ENCODE results near the gene TSPO. TPM values are rescaled to one million over a fixed set of nuclear protein-coding genes. Genes with fewer than 3 reads are reported as not detected.

The TSPO gene
- total and polyA plus RNA-seq, 9 of the 15 experiments (the other 6 are each of a cell fraction or from before 2014, with no cell fraction given), result 4.9 to 126 (median 25.3) TPM

DNA sequence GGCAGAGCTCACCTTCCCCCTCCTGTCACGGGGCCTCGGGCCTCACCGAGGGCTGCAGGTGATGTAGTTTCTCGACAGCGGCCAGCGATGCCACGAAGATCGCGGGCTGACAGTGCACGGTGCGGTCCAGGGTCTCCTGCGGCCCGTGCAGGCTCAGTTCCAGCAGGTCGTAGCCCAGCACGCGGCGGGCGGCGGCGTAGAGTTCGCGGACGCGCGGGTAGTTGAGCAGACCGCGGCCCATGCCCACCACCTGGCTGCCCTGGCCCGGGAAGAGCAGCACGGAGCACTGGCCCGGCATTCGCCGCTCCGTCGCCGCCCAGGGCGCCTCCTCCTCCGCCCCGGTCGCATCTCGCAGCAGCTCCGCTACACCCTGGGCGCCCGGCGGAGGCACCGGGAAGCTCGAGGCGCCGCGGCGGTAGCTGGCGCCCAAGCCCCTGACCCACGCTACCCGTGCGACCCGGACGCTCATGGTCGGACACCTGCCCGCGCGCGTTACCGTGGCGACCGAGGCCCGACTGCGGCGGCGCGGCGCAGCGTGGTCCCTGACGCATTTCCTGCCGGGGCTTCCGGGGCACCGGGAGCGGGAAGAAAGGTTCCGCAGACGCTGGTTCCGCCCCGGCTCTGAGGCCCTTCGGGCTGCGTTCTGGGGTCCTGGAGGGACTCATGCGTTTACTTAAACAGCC is 8.3 kb upstream of the TSPO start, which contains the start of gene MCAT (continued):
- TF ChIP-seq, protein P1, sequence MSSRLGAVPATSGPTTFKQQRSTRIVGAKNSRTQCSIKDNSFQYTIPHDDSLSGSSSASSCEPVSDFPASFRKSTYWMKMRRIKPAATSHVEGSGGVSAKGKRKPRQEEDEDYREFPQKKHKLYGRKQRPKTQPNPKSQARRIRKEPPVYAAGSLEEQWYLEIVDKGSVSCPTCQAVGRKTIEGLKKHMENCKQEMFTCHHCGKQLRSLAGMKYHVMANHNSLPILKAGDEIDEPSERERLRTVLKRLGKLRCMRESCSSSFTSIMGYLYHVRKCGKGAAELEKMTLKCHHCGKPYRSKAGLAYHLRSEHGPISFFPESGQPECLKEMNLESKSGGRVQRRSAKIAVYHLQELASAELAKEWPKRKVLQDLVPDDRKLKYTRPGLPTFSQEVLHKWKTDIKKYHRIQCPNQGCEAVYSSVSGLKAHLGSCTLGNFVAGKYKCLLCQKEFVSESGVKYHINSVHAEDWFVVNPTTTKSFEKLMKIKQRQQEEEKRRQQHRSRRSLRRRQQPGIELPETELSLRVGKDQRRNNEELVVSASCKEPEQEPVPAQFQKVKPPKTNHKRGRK (tag; IDR thresholded peaks at IDR 0.05), result no peak
- TF ChIP-seq, protein P2, sequence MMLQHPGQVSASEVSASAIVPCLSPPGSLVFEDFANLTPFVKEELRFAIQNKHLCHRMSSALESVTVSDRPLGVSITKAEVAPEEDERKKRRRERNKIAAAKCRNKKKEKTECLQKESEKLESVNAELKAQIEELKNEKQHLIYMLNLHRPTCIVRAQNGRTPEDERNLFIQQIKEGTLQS (IDR thresholded peaks at IDR 0.05), result no peak
- TF ChIP-seq, protein P2 (CRISPR knock-in tag; conservative IDR thresholded peaks at IDR 0.05), result no peak
- no peak for TF ChIP-seq FOXM1 (IDR thresholded peaks at IDR 0.05; ENCODE audit: low read depth)
- TF ChIP-seq FOXM1 (CRISPR knock-in tag; IDR thresholded peaks at IDR 0.05; ENCODE audit: low read depth), result no peak
- TF ChIP-seq CEBPB (tag; IDR thresholded peaks at IDR 0.05), result no peak
- no peak for TF ChIP-seq ZFPM2 (CRISPR knock-in tag; IDR thresholded peaks at IDR 0.05)
- no peak for TF ChIP-seq ZC3H4 (CRISPR knock-in tag; IDR thresholded peaks at IDR 0.05; ENCODE audit: borderline replicate concordance)
- TF ChIP-seq YBX1 (IDR thresholded peaks at IDR 0.05), result no peak
- TF ChIP-seq ZBTB17 (CRISPR knock-in tag; IDR thresholded peaks at IDR 0.05), result no peak
- TF ChIP-seq JUND (IDR thresholded peaks at IDR 0.05; ENCODE audit: borderline replicate concordance, low read depth, low read length), result peak; percentile 29; the same call in 1 of the 2 replicates
- TF ChIP-seq JUND (tag; IDR thresholded peaks at IDR 0.05; ENCODE audit: borderline replicate concordance, low read depth, low read length), result no peak; the same call in 2 of the 3 replicates
- TF ChIP-seq, protein P3, sequence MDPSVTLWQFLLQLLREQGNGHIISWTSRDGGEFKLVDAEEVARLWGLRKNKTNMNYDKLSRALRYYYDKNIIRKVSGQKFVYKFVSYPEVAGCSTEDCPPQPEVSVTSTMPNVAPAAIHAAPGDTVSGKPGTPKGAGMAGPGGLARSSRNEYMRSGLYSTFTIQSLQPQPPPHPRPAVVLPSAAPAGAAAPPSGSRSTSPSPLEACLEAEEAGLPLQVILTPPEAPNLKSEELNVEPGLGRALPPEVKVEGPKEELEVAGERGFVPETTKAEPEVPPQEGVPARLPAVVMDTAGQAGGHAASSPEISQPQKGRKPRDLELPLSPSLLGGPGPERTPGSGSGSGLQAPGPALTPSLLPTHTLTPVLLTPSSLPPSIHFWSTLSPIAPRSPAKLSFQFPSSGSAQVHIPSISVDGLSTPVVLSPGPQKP (CRISPR knock-in tag; IDR thresholded peaks at IDR 0.05), result no peak
- no peak for TF ChIP-seq STAG1 (CRISPR knock-in tag; IDR thresholded peaks at IDR 0.05; ENCODE audit: borderline replicate concordance)
- TF ChIP-seq, protein P4, sequence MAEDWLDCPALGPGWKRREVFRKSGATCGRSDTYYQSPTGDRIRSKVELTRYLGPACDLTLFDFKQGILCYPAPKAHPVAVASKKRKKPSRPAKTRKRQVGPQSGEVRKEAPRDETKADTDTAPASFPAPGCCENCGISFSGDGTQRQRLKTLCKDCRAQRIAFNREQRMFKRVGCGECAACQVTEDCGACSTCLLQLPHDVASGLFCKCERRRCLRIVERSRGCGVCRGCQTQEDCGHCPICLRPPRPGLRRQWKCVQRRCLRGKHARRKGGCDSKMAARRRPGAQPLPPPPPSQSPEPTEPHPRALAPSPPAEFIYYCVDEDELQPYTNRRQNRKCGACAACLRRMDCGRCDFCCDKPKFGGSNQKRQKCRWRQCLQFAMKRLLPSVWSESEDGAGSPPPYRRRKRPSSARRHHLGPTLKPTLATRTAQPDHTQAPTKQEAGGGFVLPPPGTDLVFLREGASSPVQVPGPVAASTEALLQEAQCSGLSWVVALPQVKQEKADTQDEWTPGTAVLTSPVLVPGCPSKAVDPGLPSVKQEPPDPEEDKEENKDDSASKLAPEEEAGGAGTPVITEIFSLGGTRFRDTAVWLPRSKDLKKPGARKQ (CRISPR knock-in tag; IDR thresholded peaks at IDR 0.05), result no peak
- TF ChIP-seq TAF1 (IDR thresholded peaks at IDR 0.05; ENCODE audit: control insufficient read depth, extremely low read depth, insufficient read depth, low read length, severe bottlenecking), result peak; percentile 55
- TF ChIP-seq, protein P5, sequence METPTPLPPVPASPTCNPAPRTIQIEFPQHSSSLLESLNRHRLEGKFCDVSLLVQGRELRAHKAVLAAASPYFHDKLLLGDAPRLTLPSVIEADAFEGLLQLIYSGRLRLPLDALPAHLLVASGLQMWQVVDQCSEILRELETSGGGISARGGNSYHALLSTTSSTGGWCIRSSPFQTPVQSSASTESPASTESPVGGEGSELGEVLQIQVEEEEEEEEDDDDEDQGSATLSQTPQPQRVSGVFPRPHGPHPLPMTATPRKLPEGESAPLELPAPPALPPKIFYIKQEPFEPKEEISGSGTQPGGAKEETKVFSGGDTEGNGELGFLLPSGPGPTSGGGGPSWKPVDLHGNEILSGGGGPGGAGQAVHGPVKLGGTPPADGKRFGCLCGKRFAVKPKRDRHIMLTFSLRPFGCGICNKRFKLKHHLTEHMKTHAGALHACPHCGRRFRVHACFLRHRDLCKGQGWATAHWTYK (CRISPR knock-in tag; IDR thresholded peaks at IDR 0.05), result peak; percentile 47; the same call in 1 of the 2 replicates
- TF ChIP-seq, protein P6, sequence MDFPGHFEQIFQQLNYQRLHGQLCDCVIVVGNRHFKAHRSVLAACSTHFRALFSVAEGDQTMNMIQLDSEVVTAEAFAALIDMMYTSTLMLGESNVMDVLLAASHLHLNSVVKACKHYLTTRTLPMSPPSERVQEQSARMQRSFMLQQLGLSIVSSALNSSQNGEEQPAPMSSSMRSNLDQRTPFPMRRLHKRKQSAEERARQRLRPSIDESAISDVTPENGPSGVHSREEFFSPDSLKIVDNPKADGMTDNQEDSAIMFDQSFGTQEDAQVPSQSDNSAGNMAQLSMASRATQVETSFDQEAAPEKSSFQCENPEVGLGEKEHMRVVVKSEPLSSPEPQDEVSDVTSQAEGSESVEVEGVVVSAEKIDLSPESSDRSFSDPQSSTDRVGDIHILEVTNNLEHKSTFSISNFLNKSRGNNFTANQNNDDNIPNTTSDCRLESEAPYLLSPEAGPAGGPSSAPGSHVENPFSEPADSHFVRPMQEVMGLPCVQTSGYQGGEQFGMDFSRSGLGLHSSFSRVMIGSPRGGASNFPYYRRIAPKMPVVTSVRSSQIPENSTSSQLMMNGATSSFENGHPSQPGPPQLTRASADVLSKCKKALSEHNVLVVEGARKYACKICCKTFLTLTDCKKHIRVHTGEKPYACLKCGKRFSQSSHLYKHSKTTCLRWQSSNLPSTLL (IDR thresholded peaks at IDR 0.05), result no peak
